Left hindlimb (tissue), 1 donor: ENCODE data around the gene ZBTB20.

Experiments
- DNase-seq: peaks from one replicate; pipeline ENCODE4 v3.0.0-alpha.2; 2018

Gene ZBTB20

DNA sequence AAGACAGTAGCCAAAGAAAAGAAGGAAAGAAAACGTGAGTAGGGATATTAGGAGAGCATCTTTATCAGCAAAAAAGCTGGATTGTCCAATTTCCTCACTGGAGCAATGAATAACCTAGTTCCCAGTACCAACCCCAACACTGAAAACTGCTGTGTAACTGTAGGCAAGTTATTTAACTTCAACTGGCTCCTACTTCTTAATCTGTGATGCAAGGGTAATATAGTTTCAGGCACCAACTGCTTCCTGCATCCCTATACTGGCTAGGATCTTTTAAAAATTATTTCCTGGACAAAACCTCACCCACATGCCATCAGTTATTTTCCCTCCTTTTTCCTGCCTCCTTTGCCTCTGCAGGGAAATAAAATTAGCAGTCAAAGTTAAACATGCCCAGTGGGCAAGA is 59.6 kb downstream of the ZBTB20 start:
- DNase-seq, result no peak

DNA sequence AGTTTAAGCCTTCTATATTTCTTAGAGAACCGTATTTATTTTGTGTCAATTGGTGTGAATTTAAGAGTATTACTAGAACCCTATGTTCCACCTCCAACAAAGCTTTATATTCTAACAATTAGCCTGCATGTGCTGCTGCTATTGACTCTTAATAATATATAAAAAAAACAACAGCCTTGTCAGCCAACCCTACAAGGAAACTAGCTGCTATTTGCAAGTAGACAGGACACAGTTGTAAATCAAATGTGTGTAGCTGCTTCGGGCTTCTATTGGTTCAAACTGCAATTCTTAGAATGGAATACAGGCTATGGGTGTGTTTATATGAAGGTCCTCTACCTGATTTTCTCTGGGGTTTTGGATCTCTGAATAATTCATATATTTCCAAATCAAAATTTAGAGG is 60.7 kb downstream of the ZBTB20 start:
- no peak for DNase-seq

DNA sequence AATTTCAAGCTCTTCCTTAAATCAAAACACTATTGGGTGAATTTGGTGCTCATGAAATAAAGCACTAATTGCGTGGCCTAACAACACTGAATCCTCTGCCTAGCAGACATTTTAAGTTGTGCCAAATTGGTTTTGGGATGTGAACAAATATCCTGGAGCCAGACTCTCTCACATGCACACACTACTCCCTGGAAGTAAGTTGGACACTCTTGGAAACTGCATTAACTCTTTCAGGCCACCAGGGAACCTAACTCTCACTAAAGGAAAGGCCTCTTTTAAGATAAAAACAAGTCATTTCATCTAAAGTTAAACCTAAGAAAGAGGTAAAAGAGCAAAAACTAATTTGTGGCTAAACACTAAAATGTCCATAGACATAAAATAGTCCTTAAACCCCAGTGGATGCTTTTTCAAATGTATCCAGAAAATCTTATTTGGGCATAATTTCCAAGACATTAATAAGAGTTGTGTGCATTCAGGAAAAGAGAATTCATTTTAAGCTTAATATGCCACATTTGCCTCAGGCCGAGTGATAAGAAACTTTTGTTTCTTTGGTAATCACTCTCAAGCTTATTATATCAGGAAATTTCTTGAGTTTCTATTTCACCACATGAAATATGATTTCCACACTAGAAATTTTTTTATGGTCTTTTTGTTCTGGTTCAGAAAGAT is 61.8 kb downstream of the ZBTB20 start:
- DNase-seq, result no peak

DNA sequence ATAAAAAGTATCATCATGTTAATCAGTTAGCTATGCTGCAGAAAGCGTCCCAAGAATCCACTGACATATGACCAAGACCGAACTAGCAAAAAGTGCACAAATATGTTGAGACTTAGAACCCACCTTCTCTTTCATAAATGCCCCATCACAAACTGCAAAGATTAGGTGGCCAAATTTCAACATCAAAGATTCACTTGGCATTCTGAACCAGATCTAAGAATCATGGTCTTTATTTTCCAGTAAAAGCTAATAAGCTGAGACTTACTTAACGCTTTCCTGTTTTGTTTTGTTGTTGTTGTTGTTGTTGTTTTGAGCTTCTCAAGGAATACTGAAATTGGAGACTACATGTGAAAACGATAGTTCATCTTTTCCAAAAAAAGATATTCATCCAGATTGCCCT is 62.4 kb downstream of the ZBTB20 start:
- DNase-seq, result no peak

DNA sequence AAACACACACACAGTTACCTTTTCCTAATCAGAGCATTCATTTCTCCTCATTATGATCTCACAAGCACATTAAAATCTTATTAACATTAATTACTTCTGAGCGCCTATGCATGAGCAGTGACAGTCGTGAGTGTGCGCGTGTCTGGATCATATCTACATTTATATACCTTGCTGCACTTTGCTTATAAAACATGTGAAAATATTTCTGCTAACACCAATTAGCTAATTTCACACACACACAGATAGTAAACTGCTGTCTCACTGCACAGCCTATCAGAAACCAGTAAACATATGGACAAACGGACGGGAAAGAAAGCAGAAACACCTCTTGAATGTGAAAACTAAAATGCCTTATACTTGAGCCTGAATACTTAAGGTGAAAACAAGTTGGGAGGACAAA is 64.8 kb downstream of the ZBTB20 start:
- DNase-seq, result no peak

DNA sequence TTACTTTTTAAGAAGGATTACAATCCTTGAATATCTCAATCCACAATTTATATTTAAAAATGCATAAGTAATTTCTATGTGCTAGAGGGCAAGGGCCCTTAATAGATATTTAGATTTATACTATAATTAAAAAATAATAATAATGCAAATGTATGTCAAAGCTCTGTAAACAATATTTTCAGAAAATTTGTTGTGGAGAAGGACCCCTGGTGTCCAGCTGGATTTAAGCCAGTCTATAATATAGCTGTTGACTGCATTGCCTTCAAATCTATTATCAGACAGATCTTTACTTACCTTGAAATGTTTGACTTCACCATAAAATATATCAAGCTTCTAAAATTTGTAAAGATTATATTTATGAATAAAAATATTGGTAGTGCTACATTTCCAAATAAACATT is 65.6 kb downstream of the ZBTB20 start:
- no peak for DNase-seq

DNA sequence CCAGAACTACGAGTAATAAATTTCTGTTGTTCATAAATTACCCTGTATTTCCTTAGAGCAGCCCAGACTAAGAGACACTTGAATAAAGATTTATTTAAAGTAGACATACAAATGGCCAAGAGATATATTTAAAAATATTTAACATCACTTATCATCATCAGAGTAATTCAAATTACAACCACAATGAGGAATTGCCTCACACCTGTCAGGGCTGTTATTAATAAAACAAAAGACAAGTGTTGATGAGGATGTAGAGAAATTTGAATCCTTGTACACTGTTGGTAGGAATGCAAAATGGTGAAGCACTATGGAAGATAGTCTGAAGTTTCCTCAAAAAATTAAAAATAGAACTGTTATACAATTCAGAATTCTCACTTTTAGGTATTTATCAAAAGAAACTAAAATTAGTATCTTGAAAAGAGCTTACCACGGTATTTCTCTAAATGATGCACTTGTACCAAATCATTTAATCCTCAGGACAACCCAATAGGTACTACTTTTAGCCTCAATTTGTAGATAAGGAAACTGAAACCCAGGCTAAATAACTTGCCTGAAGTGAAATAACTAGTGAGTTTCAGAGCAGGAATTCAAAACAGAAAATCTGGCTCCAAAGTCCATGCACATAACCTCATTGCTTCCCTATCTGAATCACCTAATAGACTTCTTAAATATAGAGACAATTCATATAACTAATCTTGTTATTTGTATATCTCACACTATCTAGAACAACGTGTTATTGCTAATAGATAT is 69.4 kb downstream of the ZBTB20 start:
- DNase-seq, result no peak

DNA sequence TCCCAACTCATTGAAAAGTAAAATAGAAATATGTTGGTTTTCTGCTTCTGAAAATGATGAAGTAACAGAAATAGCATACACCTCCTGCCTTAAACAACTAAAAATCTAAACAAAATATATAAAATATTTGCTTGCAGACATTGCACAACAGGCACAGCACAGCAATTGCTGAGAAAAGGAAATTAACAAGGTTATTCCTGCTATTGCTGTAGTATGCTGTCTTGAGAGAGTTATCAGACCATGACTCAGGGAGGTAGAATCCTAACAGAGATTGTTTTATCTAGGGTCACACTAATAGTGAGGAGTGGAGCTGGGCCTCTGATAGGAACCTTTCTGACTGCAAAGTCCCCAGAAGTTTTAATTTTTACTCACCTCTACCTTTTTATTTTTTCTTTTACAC is 72.6 kb downstream of the ZBTB20 start:
- DNase-seq, result no peak

DNA sequence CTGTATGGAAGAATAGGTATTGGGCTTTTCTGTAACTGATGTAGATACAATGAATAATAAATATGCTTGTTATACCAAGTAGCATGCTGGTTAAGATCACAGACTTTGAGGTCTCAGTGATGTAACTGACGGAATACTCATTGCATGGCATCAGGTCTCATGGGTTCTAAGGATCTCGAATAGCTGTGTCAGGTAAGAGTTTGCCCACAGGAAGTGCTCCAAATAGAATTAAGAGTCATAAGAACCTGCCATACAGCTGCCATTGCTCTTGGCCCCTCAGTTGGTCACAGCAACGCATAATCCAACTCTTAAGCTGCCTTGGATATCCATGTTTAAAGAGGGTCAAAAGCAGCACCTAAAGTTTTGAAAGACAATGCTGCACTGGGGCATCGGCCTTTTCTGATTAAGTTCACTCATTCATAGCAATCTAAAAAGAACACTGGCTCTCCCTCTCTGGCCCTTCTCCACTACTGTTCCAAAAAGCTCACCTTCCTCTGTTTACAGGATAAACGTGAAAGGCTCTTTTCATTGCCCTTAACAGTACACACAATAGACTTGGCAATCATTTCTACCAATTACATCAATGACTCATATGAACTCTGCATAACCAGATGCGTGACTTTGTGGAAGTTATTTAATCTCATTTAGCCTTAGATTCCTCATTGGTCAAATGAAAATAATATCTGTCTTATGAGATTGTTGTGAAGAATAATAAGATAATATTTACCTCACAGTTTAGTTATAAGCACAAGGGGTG is 74.6 kb downstream of the ZBTB20 start:
- DNase-seq, result no peak

DNA sequence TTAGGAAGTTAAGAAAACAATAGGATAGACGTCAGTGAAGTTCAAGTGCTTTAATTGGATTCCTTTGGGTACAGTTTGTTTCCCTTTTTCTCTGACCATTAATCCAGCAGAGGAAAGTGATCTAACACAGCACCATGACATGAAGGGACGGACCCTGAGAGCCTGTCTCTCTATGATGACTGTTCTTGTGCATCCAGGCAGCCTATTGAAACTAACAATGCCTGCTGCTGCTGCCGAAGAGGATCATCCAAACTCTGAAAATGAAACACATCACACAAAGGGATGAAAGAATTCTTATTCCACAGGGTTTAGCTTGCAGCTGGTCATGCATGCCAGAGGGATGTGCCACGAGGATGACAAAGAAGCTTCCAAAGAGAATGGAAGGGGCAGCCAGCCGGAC is 75.5 kb downstream of the ZBTB20 start:
- DNase-seq, result no peak

DNA sequence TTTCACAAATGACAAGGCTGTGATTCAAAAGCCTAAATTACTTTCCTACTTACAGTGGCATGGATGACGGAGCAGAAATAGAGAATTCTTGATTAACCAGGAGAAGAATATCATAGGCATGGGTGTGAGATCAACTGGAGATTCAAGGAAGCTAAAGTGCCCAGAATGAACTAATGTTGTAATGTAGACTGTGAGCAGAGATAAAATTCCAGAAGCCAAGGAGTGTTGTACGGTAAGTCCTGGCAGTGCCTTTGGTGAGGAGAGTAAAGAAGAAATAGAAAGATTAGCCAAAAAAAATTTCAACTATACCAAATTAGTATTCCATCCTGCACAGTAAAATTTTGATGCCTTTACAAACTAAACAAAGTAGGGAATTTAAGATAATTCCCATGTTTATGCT is 75.9 kb downstream of the ZBTB20 start:
- DNase-seq, result no peak

DNA sequence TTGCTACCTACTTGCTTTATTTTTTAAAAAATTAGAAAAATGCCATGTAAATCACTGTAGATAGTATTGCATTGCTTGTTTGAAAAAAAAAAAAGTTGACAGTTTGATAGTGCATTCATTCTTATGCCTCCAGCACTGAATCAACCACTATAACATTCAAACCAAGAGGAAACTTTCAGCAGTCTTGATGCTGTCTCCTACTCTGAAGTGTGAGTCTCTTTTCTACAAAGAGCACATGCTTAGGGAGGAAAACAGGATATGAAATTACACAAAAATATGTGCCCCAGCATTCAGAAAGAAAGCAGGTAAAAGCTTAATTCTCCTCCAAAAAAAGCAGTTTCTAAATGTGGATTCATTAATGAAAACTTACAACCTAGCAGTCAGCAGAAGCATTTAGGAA is 78.3 kb downstream of the ZBTB20 start:
- DNase-seq, result no peak

DNA sequence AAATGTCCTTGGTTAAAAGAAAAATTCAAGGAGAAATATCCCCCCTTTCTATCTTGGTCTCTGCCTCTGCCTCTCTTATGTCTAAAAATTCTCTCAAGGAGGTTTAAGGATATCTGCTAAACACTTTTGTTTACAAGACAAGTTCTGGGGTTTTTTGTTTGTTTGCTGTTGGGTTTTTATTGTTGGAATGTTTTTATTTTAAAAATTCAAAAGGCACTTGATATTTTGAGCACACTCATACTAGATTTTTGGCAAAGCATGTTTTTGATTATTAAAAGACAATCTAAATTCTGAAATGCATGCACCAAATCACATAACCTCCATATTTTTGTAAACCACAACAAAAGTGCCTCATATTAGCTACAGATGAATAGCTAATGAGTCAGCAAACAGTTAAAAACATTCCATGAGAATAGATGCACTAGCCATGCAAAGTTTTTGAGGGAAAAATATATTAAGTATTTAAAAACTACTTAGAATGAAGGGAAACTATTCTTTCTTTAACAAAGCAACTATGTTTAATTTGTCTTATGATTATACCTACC is 84.6 kb downstream of the ZBTB20 start:
- DNase-seq, result no peak

DNA sequence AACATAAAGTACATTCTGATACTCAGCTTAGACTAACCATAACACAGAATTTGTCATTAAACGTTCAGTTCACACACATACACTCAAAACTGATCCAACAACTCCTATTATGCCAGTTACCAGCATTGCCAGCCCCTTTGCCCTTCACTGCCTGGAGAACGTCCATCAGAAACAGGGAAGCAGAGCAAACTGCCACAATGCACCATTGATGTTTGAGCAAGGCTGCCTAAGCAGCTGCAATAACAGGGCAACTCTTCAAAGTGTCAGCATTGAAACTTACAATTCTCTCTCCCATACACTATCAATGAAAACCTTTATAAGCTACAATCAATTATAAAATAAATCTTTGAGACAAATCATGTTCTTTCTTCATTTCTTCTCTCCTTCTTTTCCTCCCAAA is 85.1 kb downstream of the ZBTB20 start:
- DNase-seq, result no peak

DNA sequence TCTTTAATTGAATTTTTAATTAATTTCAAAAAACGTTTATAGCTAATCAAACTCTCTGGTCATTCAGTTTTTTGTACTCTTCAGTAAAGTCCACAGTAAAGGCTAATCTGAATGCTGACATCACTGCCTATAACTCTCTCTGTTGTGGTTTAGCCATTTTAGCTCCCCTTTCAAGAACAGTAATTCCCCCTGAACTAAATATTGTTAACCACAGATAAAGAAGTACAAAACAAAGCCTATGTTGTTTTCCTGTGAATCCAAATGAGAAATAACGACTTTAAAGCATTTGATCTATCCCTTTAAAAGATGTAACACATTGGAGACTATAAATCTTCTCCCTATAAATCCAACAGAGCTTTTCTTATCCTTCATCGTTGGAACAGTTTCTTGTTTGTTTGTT is 94.2 kb downstream of the ZBTB20 start:
- DNase-seq, result no peak

DNA sequence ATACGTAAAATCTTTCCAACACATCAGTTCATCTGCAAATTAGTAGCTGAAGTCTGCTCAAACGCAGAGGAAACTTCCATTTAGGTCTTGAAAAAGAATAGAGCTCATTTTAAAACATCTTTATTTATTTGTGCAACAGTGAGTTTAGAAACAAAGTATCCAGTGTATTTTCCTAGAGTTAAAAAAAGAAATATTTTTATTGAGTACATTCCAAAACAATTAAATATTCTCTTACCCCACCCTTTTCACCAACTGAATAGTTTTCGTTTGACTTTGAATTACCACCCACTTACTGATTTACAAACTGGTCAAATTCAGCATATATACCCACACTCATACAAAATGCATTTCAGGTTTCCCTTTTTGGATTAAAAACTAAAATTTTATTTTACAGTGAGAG is 104.7 kb downstream of the ZBTB20 start:
- DNase-seq, result no peak

DNA sequence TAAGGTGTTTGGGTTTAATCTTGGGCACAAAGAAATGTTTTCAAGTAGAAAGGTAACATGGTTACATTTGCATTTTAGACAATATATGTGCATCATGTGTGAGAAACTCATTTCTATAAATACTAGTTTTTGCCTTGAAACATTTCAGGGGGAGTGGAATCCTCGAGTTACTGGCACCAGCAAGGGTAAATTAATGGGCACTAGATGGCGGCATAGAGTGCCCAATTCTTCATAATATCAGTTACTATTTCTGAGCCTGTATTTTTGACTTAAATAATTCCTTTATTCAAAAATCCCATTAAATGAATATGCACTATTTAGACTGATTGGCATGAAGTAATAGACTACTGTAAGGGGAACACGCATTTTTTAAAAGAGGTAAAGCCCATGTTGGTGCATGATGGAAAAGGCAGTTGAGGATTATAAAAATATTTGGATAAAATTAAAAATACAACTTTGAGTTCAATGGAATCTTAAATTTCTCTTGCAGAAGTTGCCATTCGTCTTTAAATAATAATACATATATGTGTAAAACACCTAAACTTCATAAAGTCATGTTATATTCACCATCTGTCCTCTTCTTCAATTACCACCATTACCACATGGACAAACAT is 106.3 kb downstream of the ZBTB20 start:
- no peak for DNase-seq

DNA sequence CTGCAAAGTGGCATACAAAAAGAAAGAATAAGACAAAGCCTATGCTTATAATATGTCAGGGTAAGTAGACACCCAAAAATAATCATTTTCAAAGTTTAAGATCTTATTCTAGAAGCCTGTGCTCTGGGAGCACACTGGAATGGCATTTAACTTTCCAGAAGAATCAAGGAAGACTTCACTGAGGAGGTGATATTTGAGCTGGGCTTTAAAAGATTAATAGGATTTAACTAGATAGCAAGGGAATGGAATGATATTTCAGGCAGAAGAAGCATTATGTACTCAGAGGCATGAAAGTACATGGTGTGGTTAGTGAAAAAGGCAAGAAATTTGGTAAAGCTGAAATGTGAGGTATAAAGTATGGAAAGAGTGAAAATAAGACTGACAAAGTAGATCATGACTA is 106.8 kb downstream of the ZBTB20 start:
- DNase-seq, result no peak

DNA sequence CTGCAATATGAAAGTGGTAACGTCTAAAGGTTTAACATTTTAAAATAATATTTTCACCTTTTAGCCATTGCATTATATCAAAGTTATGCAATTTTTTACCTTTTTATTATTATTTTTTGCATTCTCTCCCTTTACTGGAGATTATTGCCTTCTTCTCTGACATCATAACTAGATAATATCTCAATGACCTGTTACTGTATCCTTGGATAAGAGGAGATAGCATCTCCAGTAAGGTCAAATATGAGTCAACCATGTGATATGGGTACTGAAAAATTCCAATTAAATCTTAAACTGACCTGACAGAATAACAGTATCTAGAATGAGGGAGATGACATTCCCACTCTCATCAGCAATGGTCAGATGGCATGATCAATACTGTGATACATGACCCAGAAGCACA is 108.3 kb downstream of the ZBTB20 start:
- DNase-seq, result no peak

DNA sequence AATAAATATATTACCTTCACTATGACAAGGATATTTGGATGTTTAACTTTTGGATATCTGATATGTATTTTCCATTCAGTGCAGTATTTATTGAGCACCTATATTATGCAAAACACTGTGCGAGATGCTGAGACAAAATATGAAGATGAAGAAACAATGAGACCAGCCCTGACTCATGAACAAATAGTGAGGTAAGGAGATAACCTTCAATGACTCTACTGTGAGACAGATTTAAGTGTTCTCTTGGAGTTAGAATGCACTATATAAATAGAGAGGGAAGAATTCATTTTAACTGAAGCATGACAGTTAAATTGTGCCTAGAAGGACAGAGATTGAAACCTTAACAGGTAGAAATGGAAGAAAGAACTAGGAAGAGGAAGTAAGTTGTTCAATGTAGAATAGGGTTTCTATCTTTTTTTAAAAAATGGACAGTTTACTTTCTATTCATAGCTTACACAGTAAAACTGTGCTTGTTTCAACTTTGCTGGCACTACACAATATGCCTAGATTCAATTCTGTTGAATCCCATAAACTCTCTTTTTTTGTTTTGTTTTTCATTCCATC is 124.2 kb downstream of the ZBTB20 start:
- no peak for DNase-seq

DNA sequence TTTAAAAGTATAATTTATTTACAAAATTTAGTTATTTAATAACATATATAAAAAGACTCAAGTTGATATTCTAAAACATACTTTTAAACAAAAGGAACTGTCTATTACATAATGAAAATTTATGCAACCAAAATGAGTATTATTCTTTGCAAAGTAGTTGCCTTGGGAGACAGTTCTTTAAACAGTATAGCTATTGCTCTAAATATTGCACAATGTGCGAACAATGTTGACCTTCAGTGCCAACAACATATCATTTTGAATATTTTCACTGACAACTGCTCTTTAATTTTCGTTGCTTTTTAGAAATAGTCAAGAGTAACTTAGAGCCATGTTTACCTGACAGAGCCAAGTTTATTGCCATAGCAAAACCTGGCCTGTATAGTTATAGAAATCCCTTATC is 124.9 kb downstream of the ZBTB20 start:
- no peak for DNase-seq

DNA sequence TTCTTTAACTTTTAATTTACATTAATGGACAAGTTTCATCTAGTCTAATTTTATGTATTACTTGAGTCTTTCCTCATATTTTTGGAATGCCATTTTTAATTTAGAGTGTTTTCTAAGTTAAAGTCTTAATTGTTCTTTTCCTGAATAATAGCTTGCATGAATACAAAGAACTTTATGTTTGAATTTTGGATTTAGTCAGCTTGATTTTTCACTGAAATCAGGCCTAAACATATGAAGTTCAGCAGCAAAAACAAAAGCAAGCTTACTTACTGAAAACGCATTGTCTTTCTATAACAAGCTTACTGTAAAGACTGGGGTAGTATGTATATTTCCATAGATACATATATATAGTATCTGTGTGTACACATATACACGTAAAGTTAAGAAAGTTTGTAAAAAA is 126.0 kb downstream of the ZBTB20 start:
- no peak for DNase-seq

DNA sequence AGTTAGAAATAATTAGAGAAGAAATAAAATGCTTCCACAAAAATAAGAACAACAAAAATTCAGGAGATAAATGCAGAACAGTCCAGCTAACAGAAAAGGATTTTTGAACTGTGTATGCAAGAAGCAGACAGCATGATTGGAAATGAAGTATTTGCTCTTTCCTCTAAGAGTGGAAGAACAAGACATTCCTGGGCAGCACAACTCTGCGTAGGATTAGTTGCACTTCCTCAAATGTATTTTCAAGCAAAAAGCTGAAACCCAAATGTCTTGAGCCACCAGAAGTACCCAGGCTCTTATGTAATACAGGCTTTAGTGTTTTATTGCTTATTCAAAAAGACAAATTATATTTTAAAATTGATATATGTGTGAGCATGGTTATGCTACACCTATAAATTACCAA is 127.2 kb downstream of the ZBTB20 start:
- DNase-seq, result no peak
